Pulmonary artery endothelial cell (primary cell): ENCODE measurements around the gene PVR. TPM values are rescaled to one million over a fixed set of nuclear protein-coding genes. Genes with fewer than 3 reads are reported as not detected.
"Not testable (repeated sequence)": the region's sequence is repeated elsewhere in the genome, so short reads cannot be mapped to it uniquely, and the experiment has no call there.

Experiments used
- DNase-seq: peaks from one replicate; pipeline ENCODE4 v3.0.0-alpha.2; 2011; ENCODE audit warnings: low read depth, low spot score
- total RNA-seq: library from RNA; depleted of rRNA; stranded (reverse); fragments of >200 nt; gene quantifications from 2 replicates; pipeline ENCODE4 v1.2.3, GENCODE V29; 2014

The PVR gene
- total RNA-seq, 1 donor from 2014 or later: 187 TPM

GRCh38 chr19:44645407-44646048, 1.8 kb downstream of the PVR start:
- no peak for DNase-seq

DNA sequence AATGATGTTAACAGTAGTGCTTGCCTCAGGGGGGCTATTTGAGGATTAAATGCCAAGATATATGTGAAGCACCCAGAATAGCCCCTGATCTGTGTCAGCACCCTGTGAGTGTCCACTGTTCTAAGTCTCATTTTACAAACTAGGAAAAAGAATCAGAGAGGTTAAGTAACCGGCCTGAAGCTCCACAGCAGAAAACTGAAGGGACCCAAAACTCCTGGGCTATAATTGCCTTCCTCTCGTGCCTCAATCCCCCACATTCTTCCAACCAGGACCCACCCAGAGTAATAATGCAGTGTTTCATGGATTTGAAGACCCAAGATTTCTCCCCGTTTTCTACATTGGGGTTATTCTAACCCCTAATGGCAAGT, 2.3 kb downstream of the PVR start:
- DNase-seq: no peak

GRCh38 chr19:44647144-44647543, 3.4 kb downstream of the PVR start:
- DNase-seq: no peak

DNA sequence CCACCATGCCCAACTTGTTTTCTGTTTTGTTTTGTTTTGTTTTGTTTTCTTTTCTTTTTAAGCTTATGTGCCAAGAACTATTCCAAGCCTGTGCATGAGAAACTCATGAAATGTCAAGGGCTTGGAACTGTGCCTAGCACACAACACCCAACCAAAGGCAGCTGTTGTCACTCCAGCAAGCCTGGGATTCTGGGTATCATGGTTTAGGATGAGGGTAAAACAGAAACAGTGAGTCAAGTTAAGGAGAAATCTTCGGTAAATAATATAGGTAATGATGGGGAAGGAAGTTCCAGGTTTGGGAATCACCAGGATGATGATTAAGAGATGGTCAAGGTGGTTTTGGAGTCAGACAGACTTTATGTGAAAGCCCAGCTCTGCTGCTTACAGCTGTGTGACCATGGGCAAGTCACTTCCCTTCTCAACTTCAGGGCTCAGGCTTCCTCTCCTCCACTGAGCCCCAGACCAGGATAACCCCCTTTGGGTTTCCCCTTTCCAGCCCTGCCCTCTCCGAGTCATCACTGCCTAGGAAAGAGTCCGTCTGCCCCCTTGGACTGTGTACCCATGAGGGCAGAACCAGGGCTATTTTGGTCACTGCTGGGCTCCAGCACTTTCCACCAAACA, 5.0 kb downstream of the PVR start:
- peak; percentile 39 for DNase-seq

DNA sequence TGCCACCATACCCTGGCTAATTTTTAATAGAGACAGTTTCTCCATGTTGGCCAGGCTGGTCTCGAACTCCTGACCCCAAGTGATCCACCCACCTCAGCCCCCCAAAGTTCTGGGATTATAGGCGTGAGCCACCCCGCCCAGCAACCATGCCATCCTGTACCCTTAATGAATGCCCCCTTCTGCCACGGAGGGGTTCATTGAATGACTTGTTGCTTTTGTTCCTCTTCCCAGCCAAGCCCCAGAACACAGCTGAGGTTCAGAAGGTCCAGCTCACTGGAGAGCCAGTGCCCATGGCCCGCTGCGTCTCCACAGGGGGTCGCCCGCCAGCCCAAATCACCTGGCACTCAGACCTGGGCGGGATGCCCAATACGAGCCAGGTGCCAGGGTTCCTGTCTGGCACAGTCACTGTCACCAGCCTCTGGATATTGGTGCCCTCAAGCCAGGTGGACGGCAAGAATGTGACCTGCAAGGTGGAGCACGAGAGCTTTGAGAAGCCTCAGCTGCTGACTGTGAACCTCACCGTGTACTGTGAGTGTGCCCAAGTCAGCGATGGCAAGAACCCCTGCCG, 6.0 kb downstream of the PVR start:
- no peak for DNase-seq

DNA sequence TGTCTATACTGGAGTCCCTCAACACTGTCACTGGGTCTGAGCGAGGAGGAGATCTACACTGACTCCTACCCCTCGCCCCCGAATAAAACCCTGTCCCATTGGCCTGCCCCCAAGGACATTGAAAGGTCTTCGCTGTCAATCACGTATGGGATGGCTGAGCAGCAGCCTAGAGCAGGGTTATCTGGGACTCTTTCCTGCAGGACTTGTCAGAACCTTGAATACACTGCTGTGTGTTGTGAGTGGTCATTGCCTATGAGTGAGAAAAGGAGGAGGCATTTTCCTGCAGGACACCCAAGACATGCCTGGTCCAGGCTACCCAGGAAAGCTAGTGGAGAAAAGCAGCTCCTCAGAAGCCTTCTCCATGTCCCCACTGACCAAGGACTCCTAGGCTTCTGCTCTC, 9.6 kb downstream of the PVR start:
- no peak for DNase-seq

GRCh38 chr19:44653977-44654774, 10.5 kb downstream of the PVR start:
- peak; percentile 29 for DNase-seq

DNA sequence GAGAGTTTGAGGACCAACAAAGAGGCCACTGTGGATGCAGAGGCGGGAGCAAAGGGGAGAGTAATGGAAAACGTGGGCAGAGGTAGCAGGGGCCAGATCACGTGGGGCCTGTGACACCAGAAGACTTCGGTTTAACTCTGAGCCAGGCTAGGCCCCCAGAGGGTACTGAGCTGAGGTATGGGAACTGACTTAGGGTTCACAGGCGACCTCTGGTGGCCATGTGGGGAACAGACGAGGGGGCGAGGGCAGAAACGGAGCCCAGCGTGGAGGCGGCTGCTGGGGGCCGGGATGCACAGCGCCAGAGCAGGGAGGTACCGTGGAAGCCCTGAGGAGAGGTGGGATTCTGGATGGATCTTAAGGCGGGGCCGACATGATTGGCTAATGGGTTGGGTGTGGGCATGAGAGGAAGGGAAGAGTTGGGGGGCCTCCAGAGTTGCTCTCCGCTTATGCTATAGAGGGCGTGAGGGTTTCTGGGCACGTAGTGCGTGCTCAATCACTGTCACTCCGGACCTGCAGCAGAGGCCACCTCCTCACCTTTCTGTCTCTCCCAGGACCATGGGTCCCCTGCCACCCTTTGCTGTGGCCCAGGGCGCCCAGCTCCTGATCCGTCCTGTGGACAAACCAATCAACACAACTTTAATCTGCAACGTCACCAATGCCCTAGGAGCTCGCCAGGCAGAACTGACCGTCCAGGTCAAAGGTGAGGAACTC, 13.7 kb downstream of the PVR start:
- DNase-seq: no peak

DNA sequence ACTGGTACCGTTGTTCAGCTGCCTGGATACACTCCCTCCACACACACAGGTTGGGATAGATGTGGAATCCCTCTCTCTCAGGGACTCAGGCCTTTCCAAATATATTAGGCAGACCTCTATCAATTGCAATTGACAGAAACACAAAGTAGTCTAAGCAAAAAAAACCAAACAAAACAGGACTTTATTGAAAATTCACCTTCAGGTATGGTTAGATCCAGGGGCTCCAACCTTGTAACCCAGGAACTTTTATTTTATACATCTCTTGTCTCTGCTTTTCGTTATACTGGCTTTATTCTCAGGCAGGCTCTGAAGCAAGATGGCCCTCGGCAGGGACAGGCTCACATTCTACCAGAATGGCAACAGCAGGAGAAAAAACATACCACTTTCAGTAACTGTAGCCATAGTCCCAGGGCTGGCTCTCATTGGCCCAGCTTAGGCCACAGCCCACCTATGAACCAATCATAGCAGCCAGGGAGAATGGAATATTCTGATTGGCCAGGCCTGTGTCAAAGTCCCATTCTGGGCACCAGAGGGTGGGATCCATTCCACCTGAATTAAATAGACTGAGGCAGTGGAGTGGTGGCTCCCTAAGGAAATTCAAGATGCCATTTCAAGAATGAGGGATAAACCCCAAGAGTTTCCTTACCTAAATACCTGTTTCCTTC, 14.5 kb downstream of the PVR start:
- DNase-seq: no peak

GRCh38 chr19:44660081-44660480, 16.4 kb downstream of the PVR start:
- no peak for DNase-seq

- DNase-seq: no peak
These were observed 17.5 kb downstream of the PVR start for GRCh38 chr19:44661205-44661604.

DNA sequence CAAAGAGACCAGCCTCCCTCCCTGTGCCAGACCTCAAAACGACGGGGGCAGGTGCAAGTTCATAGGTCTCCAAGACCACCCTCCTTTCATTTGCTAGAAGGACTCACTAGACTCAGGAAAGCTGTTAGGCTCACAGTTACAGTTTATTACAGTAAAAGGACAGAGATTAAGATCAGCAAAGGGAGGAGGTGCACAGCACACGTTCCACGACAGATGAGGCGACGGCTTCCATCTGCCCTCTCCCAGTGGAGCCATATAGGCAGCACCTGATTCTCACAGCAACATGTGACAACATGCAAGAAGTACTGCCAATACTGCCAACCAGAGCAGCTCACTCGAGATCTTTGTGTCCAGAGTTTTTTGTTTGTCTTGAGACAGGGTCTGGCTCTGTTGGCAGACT, 18.2 kb downstream of the PVR start:
- no peak for DNase-seq

DNA sequence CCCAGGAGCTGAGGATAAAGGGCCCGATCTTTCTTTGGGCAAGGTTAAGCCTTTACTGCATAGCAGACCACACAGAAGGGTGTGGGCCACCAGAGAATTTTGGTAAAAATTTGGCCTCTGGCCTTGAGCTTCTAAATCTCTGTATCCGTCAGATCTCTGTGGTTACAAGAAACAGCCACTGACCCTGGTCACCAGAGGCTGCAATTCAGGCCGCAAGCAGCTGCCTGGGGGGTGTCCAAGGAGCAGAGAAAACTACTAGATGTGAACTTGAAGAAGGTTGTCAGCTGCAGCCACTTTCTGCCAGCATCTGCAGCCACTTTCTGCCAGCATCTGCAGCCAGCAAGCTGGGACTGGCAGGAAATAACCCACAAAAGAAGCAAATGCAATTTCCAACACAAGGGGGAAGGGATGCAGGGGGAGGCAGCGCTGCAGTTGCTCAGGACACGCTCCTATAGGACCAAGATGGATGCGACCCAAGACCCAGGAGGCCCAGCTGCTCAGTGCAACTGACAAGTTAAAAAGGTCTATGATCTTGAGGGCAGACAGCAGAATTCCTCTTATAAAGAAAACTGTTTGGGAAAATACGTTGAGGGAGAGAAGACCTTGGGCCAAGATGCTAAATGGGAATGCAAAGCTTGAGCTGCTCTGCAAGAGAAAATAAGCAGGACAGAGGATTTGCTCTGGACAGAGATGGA, 19.1 kb downstream of the PVR start:
- DNase-seq: no peak

GRCh38 chr19:44663996-44664395, 20.3 kb downstream of the PVR start:
- DNase-seq: no peak

GRCh38 chr19:44664976-44665375, 21.3 kb downstream of the PVR start:
- DNase-seq: no peak

DNA sequence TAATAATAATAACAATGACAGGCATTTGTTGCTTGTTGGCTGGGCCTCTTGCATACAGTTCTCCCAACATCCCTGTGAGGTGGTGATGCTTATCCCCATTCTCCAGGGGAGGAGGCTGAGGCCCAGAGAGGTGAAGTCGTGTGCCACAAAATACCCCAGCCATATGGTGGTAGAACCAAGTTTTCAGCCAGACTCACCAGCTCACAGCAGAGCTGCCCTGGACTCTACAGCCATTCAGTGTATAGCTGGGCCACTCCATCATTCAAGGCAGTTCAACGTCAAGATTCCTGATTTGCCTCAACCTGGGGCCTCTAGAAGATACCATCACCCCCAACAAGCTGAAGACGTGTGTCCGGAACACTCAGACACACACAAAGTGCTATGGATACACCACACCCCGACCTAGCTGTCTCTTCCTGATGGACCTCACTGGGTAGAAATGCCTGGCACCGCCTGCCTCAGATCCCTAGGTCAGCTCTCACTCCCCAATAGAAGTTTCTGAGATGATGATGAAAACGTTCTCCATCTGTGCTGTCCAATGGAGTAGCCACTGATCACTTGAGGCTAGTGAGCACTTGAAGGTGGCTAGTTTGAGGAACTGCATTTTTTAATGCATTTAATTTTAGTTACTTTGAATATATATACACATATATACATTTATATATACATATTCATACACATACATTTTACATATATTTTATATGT, 23.3 kb downstream of the PVR start:
- DNase-seq: no peak

GRCh38 chr19:44668985-44669764, 25.5 kb downstream of the PVR start:
- no peak for DNase-seq

DNA sequence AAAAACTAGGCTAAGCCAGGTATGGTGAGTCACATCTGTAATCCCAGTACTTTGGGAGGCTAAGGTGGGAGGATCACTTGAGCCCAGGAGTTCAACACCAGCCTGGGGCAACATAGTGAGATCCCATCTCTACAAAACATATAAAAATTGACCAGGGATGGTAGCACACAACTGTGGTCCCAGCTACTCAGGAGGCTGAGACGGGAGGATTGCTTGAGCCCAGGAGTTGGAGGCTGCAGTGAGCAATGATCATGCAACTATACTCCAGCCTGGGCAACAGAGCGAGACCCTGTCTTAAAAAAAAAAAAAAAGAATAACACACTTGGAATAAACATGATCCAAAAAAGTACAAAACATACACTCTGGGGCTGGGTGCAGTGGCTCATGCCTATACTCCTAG, 26.3 kb downstream of the PVR start:
- DNase-seq: not testable (repeated sequence)

- no peak for DNase-seq
These were observed 27.7 kb downstream of the PVR start, which contains the start of gene CEACAM19 for GRCh38 chr19:44671400-44671799. Gene CEACAM19, plus strand, starts transcription at chr19:44671482. Its CDS starts 450 bp downstream, at chr19:44671932.
